IMR-90 (cell line): ENCODE data around the gene EXOC3L2. TPM values are rescaled to one million over a fixed set of nuclear protein-coding genes. Genes with fewer than 3 reads are reported as not detected.

Experiments used
- ATAC-seq: fragments of 200-7000 bp; cut with Tn5 transposase; 2 replicates; pipeline ENCODE4 v1.9.1; 2020; ENCODE audit warnings: low read depth, mild to moderate bottlenecking, moderate library complexity
- BruUV-seq: library from RNA; stranded (reverse); fragments of 400-500 nt; replicated peaks from 2 replicates; lab custom pipeline; 2021; lab: Mats Ljungman, UMichigan
- CTCF ChIA-PET: fragments of 300-600 bp; formaldehyde crosslinking; extraction: SDS; loops from one replicate; lab custom pipeline; 2021; ENCODE audit warnings: antibody characterized with exemption; lab: Yijun Ruan, JAX
- POLR2A ChIA-PET: fragments of 300-600 bp; sonication (Branson Sonifier 250); formaldehyde crosslinking; loops from one replicate; lab custom pipeline; 2022; ENCODE audit warnings: antibody characterized with exemption; ENCODE audit not compliant: unreplicated experiment; lab: Charles Lee
- DNase-seq: peaks from one replicate; pipeline ENCODE4 v3.0.0; 2013
- H2AFZ ChIP-seq: replicated peaks from 2 replicates; pipeline ENCODE3; 2013; ENCODE audit warnings: low read length, mild to moderate bottlenecking; ENCODE audit not compliant: poor library complexity
- H2AK5ac ChIP-seq: 2 replicates; pipeline ENCODE4 v1.6.1; 2013; ENCODE audit warnings: low read depth, low read length, inconsistent platforms
- H2AK9ac ChIP-seq: replicated peaks from 2 replicates; pipeline ENCODE3; 2013; ENCODE audit warnings: mild to moderate bottlenecking, low read depth, low read length, moderate library complexity; ENCODE audit not compliant: poor library complexity
- H2BK120ac ChIP-seq: 2 replicates; pipeline ENCODE4 v1.6.1; 2013; ENCODE audit warnings: low read depth, low read length, inconsistent platforms
- H2BK15ac ChIP-seq: 3 replicates; pipeline ENCODE4 v1.6.1; 2013; ENCODE audit warnings: low read depth, low read length, inconsistent platforms
- H2BK20ac ChIP-seq: 2 replicates; pipeline ENCODE4 v1.6.1; 2013; ENCODE audit warnings: low read depth, mild to moderate bottlenecking, inconsistent platforms, low read length, moderate library complexity
- H2BK5ac ChIP-seq: 2 replicates; pipeline ENCODE4 v1.6.1; 2013; ENCODE audit warnings: mild to moderate bottlenecking, low read depth, low read length, inconsistent platforms; ENCODE audit not compliant: poor library complexity, severe bottlenecking
- H3K14ac ChIP-seq: replicated peaks from 2 replicates; pipeline ENCODE4 v1.6.1; 2013; ENCODE audit warnings: low read depth, low read length, inconsistent platforms
- H3K18ac ChIP-seq: 2 replicates; pipeline ENCODE4 v1.6.1; 2013; ENCODE audit warnings: low read depth, low read length, control low read depth
- H3K23ac ChIP-seq: 2 replicates; pipeline ENCODE4 v1.6.1; 2013; ENCODE audit warnings: low read depth, low read length, inconsistent platforms
- H3K27ac ChIP-seq: 2 replicates; pipeline ENCODE4 v1.5.1; 2013; ENCODE audit warnings: mild to moderate bottlenecking, control low read depth, low read length; ENCODE audit not compliant: insufficient read depth
- H3K27me3 ChIP-seq: 2 replicates; pipeline ENCODE4 v1.6.1; 2013; ENCODE audit warnings: low read length; ENCODE audit not compliant: control insufficient read depth, insufficient read depth
- H3K36me3 ChIP-seq: 2 replicates; pipeline ENCODE4 v1.6.1; 2013; ENCODE audit warnings: low read length, mixed read lengths; ENCODE audit not compliant: control insufficient read depth, insufficient read depth
- H3K4ac ChIP-seq: 2 replicates; pipeline ENCODE4 v1.6.1; 2013; ENCODE audit warnings: low read depth, low read length, inconsistent platforms
- H3K4me1 ChIP-seq: 2 replicates; pipeline ENCODE4 v1.6.1; 2013; ENCODE audit warnings: low read length, mixed read lengths; ENCODE audit not compliant: control insufficient read depth, insufficient read depth
- H3K4me2 ChIP-seq: 2 replicates; pipeline ENCODE4 v1.6.1; 2013; ENCODE audit warnings: low read depth, mild to moderate bottlenecking, control low read depth, low read length, moderate library complexity
- H3K4me3 ChIP-seq: 2 replicates; pipeline ENCODE4 v1.5.1; 2013; ENCODE audit warnings: low read depth, mild to moderate bottlenecking, control low read depth, low read length, moderate library complexity; ENCODE audit not compliant: insufficient read depth
- H3K56ac ChIP-seq: 2 replicates; pipeline ENCODE4 v1.6.1; 2013; ENCODE audit warnings: low read length, inconsistent platforms; ENCODE audit not compliant: insufficient read depth; ENCODE audit errors: extremely low read depth
- H3K79me1 ChIP-seq, 2 experiments: 2 replicates each; pipeline ENCODE4 v1.6.1; 2013; ENCODE audit warnings: low read length in 2 of 2, inconsistent platforms in 1 of 2, low read depth in 1 of 2
- H3K9ac ChIP-seq: 2 replicates; pipeline ENCODE4 v1.6.1; 2013; ENCODE audit warnings: low read depth, low read length, control low read depth
- H3K9me1 ChIP-seq: 2 replicates; pipeline ENCODE4 v1.6.1; 2013; ENCODE audit warnings: low read length, inconsistent platforms; ENCODE audit not compliant: insufficient read depth
- H3K9me3 ChIP-seq: 2 replicates; pipeline ENCODE4 v1.6.1; 2013; ENCODE audit warnings: low read length; ENCODE audit not compliant: control insufficient read depth, insufficient read depth
- H4K20me1 ChIP-seq: 2 replicates; pipeline ENCODE4 v1.6.1; 2013; ENCODE audit warnings: low read length, inconsistent platforms; ENCODE audit not compliant: insufficient read depth
- H4K5ac ChIP-seq: 2 replicates; pipeline ENCODE4 v1.6.1; 2013; ENCODE audit warnings: mild to moderate bottlenecking, low read depth, low read length, control low read depth
- H4K8ac ChIP-seq, 2 experiments: 2 replicates each; pipeline ENCODE4 v1.6.1; 2013; ENCODE audit warnings: low read depth in 2 of 2, low read length in 2 of 2, control low read depth in 1 of 2, inconsistent platforms in 1 of 2
- H4K91ac ChIP-seq: 2 replicates; pipeline ENCODE4 v1.6.1; 2013; ENCODE audit warnings: low read depth, low read length, inconsistent platforms; ENCODE audit not compliant: insufficient read depth
- WGBS, 2 experiments: methylation state at CpG; one replicate each; pipeline versions ENCODE4 v1.1.5 to v1.1.7; 2013; ENCODE audit warnings: missing lambda C conversion rate in 2 of 2; ENCODE audit not compliant: insufficient read length in 1 of 2; ENCODE audit errors: extremely low coverage in 2 of 2; 5-methylcytosine and 5-hydroxymethylcytosine counted together
- dilution Hi-C: fragments of 300-500 bp; cut with HindIII; formaldehyde crosslinking; loops from one replicate; pipeline ENCODE4 v1.14.3; 2018; ENCODE audit warnings: low sequenced_read_pairs; ENCODE audit not compliant: unreplicated experiment
- in situ Hi-C: fragments of 300-500 bp; cut with MboI; formaldehyde crosslinking; loops from 3 replicates; pipeline ENCODE4 v1.14.3; 2019; ENCODE audit warnings: low sequenced_read_pairs, inconsistent platforms, mixed read lengths
- intact Hi-C: fragments of 100-400 bp; cut with micrococcal nuclease; formaldehyde crosslinking; loops from 2 replicates; pipeline ENCODE4 v1.10.0; 2022
- polyA plus RNA-seq, 3 experiments: library from polyadenylated mRNA; depleted of rRNA; stranded (reverse); fragments of >200 nt; gene quantifications; 2 replicates each; pipeline ENCODE4 v1.2.3, GENCODE V29; 2012; ENCODE audit warnings: low replicate concordance in 1 of 3
- total RNA-seq: library from RNA; depleted of rRNA; stranded (reverse); fragments of >200 nt; gene quantifications from 2 replicates; pipeline ENCODE4 v1.2.3, GENCODE V29; 2012
- TF ChIP-seq, protein P1 (sequence below): conservative IDR thresholded peaks from 2 replicates; pipeline ENCODE4 v1.5.1; 2012; ENCODE audit warnings: mild to moderate bottlenecking, low read depth, low read length, improper control_type of control experiment

EXOC3L2 gene
- total and polyA plus RNA-seq, 2 of the 4 experiments (the other 2 are of a cell fraction) = 0.03 TPM; not detected in 1

DNA sequence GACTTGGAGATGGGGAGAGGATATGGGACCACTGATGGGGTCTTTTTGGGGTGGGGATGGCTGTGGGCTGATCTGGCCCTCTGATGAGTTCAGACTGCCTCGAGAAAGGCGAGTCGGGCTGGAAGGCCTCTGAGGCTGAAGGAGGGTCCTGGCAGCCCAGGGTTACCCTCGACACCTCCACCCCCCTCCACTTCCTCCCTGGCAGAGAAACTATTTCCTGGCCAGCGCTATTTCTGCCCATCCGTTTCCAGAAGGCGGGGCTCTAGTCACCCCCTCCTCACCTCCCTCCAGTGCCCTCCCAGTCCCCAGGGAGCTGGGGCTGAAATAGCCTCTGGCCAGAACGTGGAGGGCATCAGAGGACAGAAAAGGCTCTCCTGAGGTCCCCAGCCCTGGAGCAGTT lies 9.7 kb downstream of the EXOC3L2 start:
- peaks cover 5% of the 10 kb centered on the region for H3K9me3 ChIP-seq
- H3K27me3 ChIP-seq = peaks cover 60% of the 10 kb centered on the region
- DNase-seq (no peak), ATAC-seq (no peak)
- no peaks in the 10 kb centered on the region for H3K9me1 ChIP-seq
- H2BK15ac ChIP-seq = no peak overlapping the region
- CTCF ChIA-PET = no interaction called here
- H2BK120ac ChIP-seq = no peak overlapping the region
- POLR2A ChIA-PET = interaction anchor here (0.7 kb wide), 1 partner anchor 15 kb away, joined by 3 read pairs; the partner anchor contains the start of gene MARK4
- no peak overlapping the region for H4K5ac ChIP-seq
- no peak overlapping the region for H2BK20ac ChIP-seq
- no peak overlapping the region for H4K8ac ChIP-seq
- no peaks in the 10 kb centered on the region for H3K36me3 ChIP-seq
- H3K56ac ChIP-seq = no peak overlapping the region
- no peak overlapping the region for H2BK5ac ChIP-seq
- H2AK5ac ChIP-seq = no peak overlapping the region
- no peaks in the 10 kb centered on the region for H4K20me1 ChIP-seq
- no peak overlapping the region for H3K23ac ChIP-seq
- WGBS, 2 experiments = no CpG with 5 or more reads among the region's 8 CpGs
- H3K4me2 ChIP-seq = no peak overlapping the region
- no peak overlapping the region for H3K27ac ChIP-seq
- in situ Hi-C loops (no loop called here), dilution Hi-C loops (no loop called here), intact Hi-C loops (no loop called here)
- no peak overlapping the region for H4K91ac ChIP-seq
- no peaks in the 10 kb centered on the region for H3K4me1 ChIP-seq
- H2AK9ac ChIP-seq = no peak overlapping the region
- no peak overlapping the region for H3K9ac ChIP-seq
- H2AFZ ChIP-seq = no peak overlapping the region
- H3K18ac ChIP-seq = no peak overlapping the region
- H3K4ac ChIP-seq = no peak overlapping the region
- TF ChIP-seq, protein P1, sequence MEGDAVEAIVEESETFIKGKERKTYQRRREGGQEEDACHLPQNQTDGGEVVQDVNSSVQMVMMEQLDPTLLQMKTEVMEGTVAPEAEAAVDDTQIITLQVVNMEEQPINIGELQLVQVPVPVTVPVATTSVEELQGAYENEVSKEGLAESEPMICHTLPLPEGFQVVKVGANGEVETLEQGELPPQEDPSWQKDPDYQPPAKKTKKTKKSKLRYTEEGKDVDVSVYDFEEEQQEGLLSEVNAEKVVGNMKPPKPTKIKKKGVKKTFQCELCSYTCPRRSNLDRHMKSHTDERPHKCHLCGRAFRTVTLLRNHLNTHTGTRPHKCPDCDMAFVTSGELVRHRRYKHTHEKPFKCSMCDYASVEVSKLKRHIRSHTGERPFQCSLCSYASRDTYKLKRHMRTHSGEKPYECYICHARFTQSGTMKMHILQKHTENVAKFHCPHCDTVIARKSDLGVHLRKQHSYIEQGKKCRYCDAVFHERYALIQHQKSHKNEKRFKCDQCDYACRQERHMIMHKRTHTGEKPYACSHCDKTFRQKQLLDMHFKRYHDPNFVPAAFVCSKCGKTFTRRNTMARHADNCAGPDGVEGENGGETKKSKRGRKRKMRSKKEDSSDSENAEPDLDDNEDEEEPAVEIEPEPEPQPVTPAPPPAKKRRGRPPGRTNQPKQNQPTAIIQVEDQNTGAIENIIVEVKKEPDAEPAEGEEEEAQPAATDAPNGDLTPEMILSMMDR = no peak
- H3K14ac ChIP-seq = no peak overlapping the region
- no TSS peak for BruUV-seq
- no peak overlapping the region for H3K4me3 ChIP-seq
- no peaks in the 10 kb centered on the region for H3K79me1 ChIP-seq
